HG03378 (cell line): ENCODE data around the gene MBNL2.

Experiments
- ATAC-seq: cut with Tn5 transposase; IDR thresholded peaks from one replicate; pipeline ENCODE4 v1.9.1; 2021; ENCODE audit warnings: mild to moderate bottlenecking, moderate library complexity; ENCODE audit not compliant: unreplicated experiment

The MBNL2 gene

GRCh38 chr13:97395447-97396136 lies 173.5 kb downstream of the MBNL2 start:
- ATAC-seq: no peak

GRCh38 chr13:97397267-97397666 lies 175.1 kb downstream of the MBNL2 start:
- no peak for ATAC-seq

- no peak for ATAC-seq
Measured at GRCh38 chr13:97401421-97401820, 179.3 kb downstream of the MBNL2 start.

- no peak for ATAC-seq
Measured at GRCh38 chr13:97403893-97404750, 182.0 kb downstream of the MBNL2 start.

GRCh38 chr13:97407540-97407939 lies 185.4 kb downstream of the MBNL2 start:
- ATAC-seq: no peak

GRCh38 chr13:97408938-97409337 lies 186.8 kb downstream of the MBNL2 start:
- no peak for ATAC-seq

GRCh38 chr13:97411984-97412383 lies 189.9 kb downstream of the MBNL2 start:
- ATAC-seq: no peak

- ATAC-seq: no peak
Measured at GRCh38 chr13:97413694-97414093, 191.6 kb downstream of the MBNL2 start.

GRCh38 chr13:97414392-97414791 lies 192.3 kb downstream of the MBNL2 start:
- ATAC-seq: no peak

- ATAC-seq: no peak
Measured at GRCh38 chr13:97417698-97418097, 195.6 kb downstream of the MBNL2 start.

- ATAC-seq: no peak
Measured at GRCh38 chr13:97422118-97423054, 200.3 kb downstream of the MBNL2 start.

GRCh38 chr13:97423300-97424045 lies 201.3 kb downstream of the MBNL2 start:
- no peak for ATAC-seq

GRCh38 chr13:97425590-97425989 lies 203.5 kb downstream of the MBNL2 start:
- no peak for ATAC-seq

- ATAC-seq: no peak
Measured at GRCh38 chr13:97426695-97427094, 204.6 kb downstream of the MBNL2 start.

- no peak for ATAC-seq
Measured at GRCh38 chr13:97429681-97430081, 207.5 kb downstream of the MBNL2 start.

GRCh38 chr13:97430296-97430695 lies 208.2 kb downstream of the MBNL2 start:
- no peak for ATAC-seq

GRCh38 chr13:97431171-97431764 lies 209.1 kb downstream of the MBNL2 start:
- no peak for ATAC-seq

GRCh38 chr13:97432232-97432916 lies 210.2 kb downstream of the MBNL2 start:
- ATAC-seq: no peak

GRCh38 chr13:97432917-97433726 lies 211.0 kb downstream of the MBNL2 start:
- ATAC-seq: peak; percentile 90
